ENCODE data around the gene MYH16.
"Not testable (repeated sequence)": the region's sequence is repeated elsewhere in the genome, so short reads cannot be mapped to it uniquely, and the experiment has no call there.

The MYH16 gene

GRCh38 chr7:99309111-99309510, 36.5 kb downstream of the MYH16 start:
- H3K4me3 ChIP-seq (ENCODE audit: low read depth, low read length): no peak overlapping the region
- TF ChIP-seq CTCF (IDR thresholded peaks at IDR 0.05; ENCODE audit: low read depth, low read length, missing control alignments): no peak
- DNase-seq (ENCODE audit: low read depth): no peak

- no peak overlapping the region for H3K4me3 ChIP-seq (ENCODE audit: low read depth, low read length)
- DNase-seq (ENCODE audit: low read depth): no peak
- no peak for TF ChIP-seq CTCF (IDR thresholded peaks at IDR 0.05; ENCODE audit: low read depth, low read length, missing control alignments)
These were observed 37.4 kb downstream of the MYH16 start for GRCh38 chr7:99310004-99310403.

GRCh38 chr7:99311702-99312101, 39.1 kb downstream of the MYH16 start:
- no peak overlapping the region for H3K4me3 ChIP-seq (ENCODE audit: low read depth, low read length)
- TF ChIP-seq CTCF (IDR thresholded peaks at IDR 0.05; ENCODE audit: low read depth, low read length, missing control alignments): no peak
- no peak for DNase-seq (ENCODE audit: low read depth)

- H3K4me3 ChIP-seq (ENCODE audit: low read depth, low read length): peak overlapping the region; percentile 5; the same call in 1 of the 2 replicates
- DNase-seq (ENCODE audit: low read depth): peak; percentile 25
These were observed 39.9 kb downstream of the MYH16 start for GRCh38 chr7:99312316-99313203.

GRCh38 chr7:99313204-99313573, 40.5 kb downstream of the MYH16 start:
- DNase-seq (ENCODE audit: low read depth): no peak
- peak overlapping the region; percentile 5; the same call in 1 of the 2 replicates for H3K4me3 ChIP-seq (ENCODE audit: low read depth, low read length)
- TF ChIP-seq CTCF (IDR thresholded peaks at IDR 0.05; ENCODE audit: low read depth, low read length, missing control alignments): no peak

More at GRCh38 chr7:99312316-99313203, 39.9 kb downstream of the MYH16 start:
- TF ChIP-seq CTCF (IDR thresholded peaks at IDR 0.05; ENCODE audit: low read depth, low read length, missing control alignments): peak; percentile 82

- no peak for DNase-seq (ENCODE audit: low read depth)
- no peak for TF ChIP-seq CTCF (IDR thresholded peaks at IDR 0.05; ENCODE audit: low read depth, low read length, missing control alignments)
- H3K4me3 ChIP-seq (ENCODE audit: low read depth, low read length): no peak overlapping the region
These were observed 41.9 kb downstream of the MYH16 start for GRCh38 chr7:99314504-99314903.

GRCh38 chr7:99320371-99320770, 47.7 kb downstream of the MYH16 start:
- no peak for DNase-seq (ENCODE audit: low read depth)
- no peak overlapping the region for H3K4me3 ChIP-seq (ENCODE audit: low read depth, low read length)
- no peak for TF ChIP-seq CTCF (IDR thresholded peaks at IDR 0.05; ENCODE audit: low read depth, low read length, missing control alignments)

GRCh38 chr7:99322659-99323058, 50.0 kb downstream of the MYH16 start:
- H3K4me3 ChIP-seq (ENCODE audit: low read depth, low read length); DNase-seq (ENCODE audit: low read depth): not testable (repeated sequence)

Data from GM12864 (cell line).